RWPE2 (cell line): ENCODE measurements around the gene UMODL1.

ENCODE experiments used
- ATAC-seq: fragments of 200-7000 bp; cut with Tn5 transposase; 3 replicates; pipeline ENCODE4 v1.9.1; 2021; ENCODE audit warnings: low read depth
- DNase-seq: peaks from one replicate; pipeline ENCODE4 v3.0.0-alpha.2; 2020; ENCODE audit warnings: low spot score
- H3K27ac ChIP-seq: fragments of 450-650 bp; 2 replicates; pipeline ENCODE4 v1.5.1; 2017; ENCODE audit warnings: mild to moderate bottlenecking; ENCODE audit not compliant: poor library complexity, severe bottlenecking
- H3K27me3 ChIP-seq: fragments of 250-450 bp; sonication (Bioruptor Pico); 2 replicates; pipeline ENCODE4 v1.5.1; 2021; ENCODE audit warnings: mild to moderate bottlenecking, moderate library complexity; ENCODE audit not compliant: insufficient read depth, poor library complexity, severe bottlenecking
- H3K36me3 ChIP-seq: fragments of 250-450 bp; sonication (Bioruptor Pico); 2 replicates; pipeline ENCODE4 v1.5.1; 2020; ENCODE audit warnings: low read depth, mild to moderate bottlenecking, moderate library complexity
- H3K4me1 ChIP-seq: fragments of 250-450 bp; sonication (Bioruptor Pico); 2 replicates; pipeline ENCODE4 v1.5.1; 2021; ENCODE audit warnings: mild to moderate bottlenecking, moderate library complexity; ENCODE audit not compliant: insufficient read depth, poor library complexity, severe bottlenecking
- H3K4me3 ChIP-seq: fragments of 250-450 bp; sonication (Bioruptor Pico); 2 replicates; pipeline ENCODE4 v1.5.1; 2021; ENCODE audit warnings: mild to moderate bottlenecking, moderate library complexity; ENCODE audit not compliant: severe bottlenecking
- H3K9me3 ChIP-seq: fragments of 250-450 bp; sonication (Bioruptor Pico); 2 replicates; pipeline ENCODE4 v1.5.1; 2021; ENCODE audit warnings: mild to moderate bottlenecking, moderate library complexity; ENCODE audit not compliant: severe bottlenecking
- TF ChIP-seq, protein P1 (sequence below): fragments of 450-650 bp; IDR thresholded peaks from one replicate; pipeline ENCODE4 v1.5.1; 2017; ENCODE audit warnings: mild to moderate bottlenecking, moderate library complexity; ENCODE audit not compliant: poor library complexity, severe bottlenecking

The UMODL1 gene

DNA sequence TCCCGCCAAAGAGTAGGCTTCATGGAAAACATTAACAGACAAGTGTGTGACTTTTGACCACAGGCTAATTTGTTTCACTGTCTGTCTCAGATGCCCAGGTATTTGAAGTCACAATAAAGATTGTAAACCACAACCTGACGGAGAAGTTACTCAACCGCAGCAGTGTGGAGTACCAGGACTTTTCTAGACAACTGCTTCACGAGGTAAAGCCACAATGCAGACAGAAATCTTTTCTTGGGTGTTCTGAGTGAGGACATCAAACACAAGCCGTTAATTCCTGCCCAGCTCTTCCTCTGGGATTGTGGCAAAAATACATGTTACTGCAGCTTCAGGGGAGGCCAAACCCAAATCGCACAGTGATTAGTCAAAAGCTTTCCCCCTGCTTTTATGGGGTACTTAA is 31.0 kb downstream of the UMODL1 start:
- ATAC-seq (0 out of 3 replicates have a peak, but pooled peaks have one; percentile 10), DNase-seq (no peak)
- Histone ChIP-seq H3K4me3 (no peak overlapping the region), H3K9me3 (no peaks in the 10 kb centered on the region), H3K4me1 (peaks cover 19% of the 10 kb centered on the region), H3K36me3 (no peaks in the 10 kb centered on the region), H3K27ac (peak overlapping the region; percentile 10), H3K27me3 (no peaks in the 10 kb centered on the region)
- TF ChIP-seq, protein P1, sequence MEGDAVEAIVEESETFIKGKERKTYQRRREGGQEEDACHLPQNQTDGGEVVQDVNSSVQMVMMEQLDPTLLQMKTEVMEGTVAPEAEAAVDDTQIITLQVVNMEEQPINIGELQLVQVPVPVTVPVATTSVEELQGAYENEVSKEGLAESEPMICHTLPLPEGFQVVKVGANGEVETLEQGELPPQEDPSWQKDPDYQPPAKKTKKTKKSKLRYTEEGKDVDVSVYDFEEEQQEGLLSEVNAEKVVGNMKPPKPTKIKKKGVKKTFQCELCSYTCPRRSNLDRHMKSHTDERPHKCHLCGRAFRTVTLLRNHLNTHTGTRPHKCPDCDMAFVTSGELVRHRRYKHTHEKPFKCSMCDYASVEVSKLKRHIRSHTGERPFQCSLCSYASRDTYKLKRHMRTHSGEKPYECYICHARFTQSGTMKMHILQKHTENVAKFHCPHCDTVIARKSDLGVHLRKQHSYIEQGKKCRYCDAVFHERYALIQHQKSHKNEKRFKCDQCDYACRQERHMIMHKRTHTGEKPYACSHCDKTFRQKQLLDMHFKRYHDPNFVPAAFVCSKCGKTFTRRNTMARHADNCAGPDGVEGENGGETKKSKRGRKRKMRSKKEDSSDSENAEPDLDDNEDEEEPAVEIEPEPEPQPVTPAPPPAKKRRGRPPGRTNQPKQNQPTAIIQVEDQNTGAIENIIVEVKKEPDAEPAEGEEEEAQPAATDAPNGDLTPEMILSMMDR = no peak

DNA sequence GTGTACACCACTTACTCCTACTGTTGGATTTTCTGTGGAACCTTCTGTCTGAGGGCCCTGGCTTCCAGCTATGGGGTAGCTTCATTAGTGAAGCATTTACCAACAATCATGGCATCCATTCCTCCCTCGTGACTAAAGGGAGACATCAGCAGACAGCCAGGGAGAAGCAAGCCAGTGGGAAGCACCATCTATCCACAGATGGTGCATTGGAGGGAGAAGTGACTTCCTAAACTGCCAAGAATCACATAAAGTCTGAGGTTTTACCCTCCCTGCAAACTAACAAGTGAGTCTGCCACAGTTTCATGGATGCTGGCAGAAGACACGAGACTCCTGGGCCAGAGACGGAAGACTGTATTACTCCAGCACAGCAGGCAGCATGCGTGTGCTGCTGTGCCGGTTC is 31.4 kb downstream of the UMODL1 start:
- peak overlapping the region; percentile 10 for H3K27ac ChIP-seq
- ATAC-seq = no peak
- TF ChIP-seq, protein P1 = no peak
- peaks cover 14% of the 10 kb centered on the region for H3K4me1 ChIP-seq
- no peaks in the 10 kb centered on the region for H3K9me3 ChIP-seq
- no peaks in the 10 kb centered on the region for H3K27me3 ChIP-seq
- H3K4me3 ChIP-seq = no peak overlapping the region
- H3K36me3 ChIP-seq = no peaks in the 10 kb centered on the region
- DNase-seq = no peak

DNA sequence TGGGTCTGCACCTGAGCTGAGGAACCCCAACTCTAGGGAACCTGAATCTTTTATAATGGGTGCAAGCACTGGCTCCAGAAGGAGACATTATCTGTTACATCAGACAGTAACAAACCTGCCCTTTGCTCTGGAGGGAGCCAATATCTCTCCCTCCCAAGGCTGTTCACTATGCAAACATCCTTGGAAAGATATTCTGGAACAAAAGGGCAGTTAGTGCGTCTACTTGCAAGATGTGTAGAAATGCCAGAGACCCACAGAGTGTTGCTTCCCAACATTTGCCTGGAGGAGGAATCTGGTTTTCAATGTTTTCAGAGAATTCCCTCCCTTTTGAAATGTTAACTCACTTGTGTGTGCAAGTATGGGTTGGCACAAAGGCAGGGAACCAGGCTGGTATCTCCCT is 31.9 kb downstream of the UMODL1 start:
- TF ChIP-seq, protein P1 = no peak
- no peak overlapping the region for H3K27ac ChIP-seq
- no peak for ATAC-seq

DNA sequence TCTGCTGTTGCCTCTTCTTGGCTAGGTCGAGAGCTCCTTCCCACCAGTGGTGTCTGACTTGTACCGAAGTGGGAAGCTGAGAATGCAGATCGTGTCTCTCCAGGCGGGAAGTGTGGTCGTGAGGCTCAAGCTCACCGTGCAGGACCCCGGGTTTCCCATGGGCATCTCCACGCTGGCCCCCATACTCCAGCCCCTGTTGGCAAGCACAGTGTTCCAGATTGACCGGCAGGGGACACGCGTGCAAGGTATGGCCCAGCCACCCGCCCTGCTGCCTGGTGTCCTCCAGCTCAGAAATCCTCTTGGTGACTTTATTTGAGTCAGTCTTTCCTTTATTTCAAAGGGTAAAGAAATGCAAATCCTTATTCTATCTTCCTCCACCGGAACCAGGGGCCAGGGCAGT is 32.7 kb downstream of the UMODL1 start:
- Histone ChIP-seq H3K9me3 (no peaks in the 10 kb centered on the region), H3K27me3 (no peaks in the 10 kb centered on the region), H3K4me1 (peaks cover 8% of the 10 kb centered on the region), H3K4me3 (no peak overlapping the region), H3K27ac (no peak overlapping the region), H3K36me3 (no peaks in the 10 kb centered on the region)
- TF ChIP-seq, protein P1 = no peak
- DNase-seq (no peak), ATAC-seq (no peak)

More for the DNA sequence above, 31.9 kb downstream of the UMODL1 start:
- DNase-seq = no peak
- Histone ChIP-seq H3K36me3 (no peaks in the 10 kb centered on the region), H3K27me3 (no peaks in the 10 kb centered on the region), H3K4me3 (no peak overlapping the region), H3K4me1 (peaks cover 11% of the 10 kb centered on the region), H3K9me3 (no peaks in the 10 kb centered on the region)

DNA sequence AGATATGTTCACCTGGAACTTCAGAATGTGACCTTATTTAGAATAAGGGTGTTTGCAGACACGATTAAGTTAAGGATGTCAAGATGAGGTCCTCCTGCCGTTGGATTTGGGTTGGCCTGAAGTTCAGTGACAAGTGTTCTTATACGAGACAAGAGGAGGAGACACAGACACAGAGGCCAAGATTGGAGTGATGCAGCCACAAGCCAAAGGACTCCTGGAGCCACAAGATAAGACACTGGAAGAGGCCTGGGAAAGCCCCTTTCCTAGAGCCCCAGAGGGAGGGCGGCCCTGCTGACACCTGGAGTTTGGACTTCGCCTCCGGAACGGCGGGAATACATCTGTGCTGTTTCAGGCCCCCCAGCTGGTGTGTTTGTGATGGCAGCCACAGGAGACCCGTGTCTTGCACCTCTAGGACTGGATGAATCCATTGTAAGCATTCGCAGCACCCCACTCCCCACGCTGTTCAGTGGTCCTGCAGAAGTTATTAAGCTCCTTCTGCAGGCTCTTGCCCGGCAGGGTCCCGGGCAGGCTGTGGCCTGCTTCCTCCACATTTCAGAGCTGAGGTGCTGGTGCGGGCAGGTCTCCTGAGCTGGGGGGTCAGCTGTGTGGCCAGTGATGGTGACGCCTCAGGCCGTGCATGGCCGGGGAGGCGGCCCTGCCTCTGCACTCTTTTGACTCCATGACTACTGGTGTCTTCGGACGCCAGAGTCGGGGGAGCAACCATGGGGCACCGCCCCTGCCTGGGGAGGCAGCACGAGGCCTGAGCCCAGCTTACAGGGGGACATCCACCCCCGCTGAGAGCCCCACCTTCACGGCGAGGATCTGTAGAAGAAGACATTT is 34.6 kb downstream of the UMODL1 start:
- peaks cover 8% of the 10 kb centered on the region for H3K4me1 ChIP-seq
- H3K4me3 ChIP-seq = no peak overlapping the region
- H3K27me3 ChIP-seq = no peaks in the 10 kb centered on the region
- no peaks in the 10 kb centered on the region for H3K36me3 ChIP-seq
- TF ChIP-seq, protein P1 = no peak
- no peak for DNase-seq
- H3K27ac ChIP-seq = no peak overlapping the region
- H3K9me3 ChIP-seq = no peaks in the 10 kb centered on the region
- no peak for ATAC-seq
